Measurements from ENCODE around the gene NUDT3. TPM values are rescaled to one million over a fixed set of nuclear protein-coding genes. Genes with fewer than 3 reads are reported as not detected.

NUDT3 gene
- total and polyA plus RNA-seq, 4 donors: 3.2 to 20.2 (median 9.5) TPM

GRCh38 chr6:34229877-34230276, 162.6 kb downstream of the NUDT3 start:
- H3K9ac ChIP-seq (ENCODE audit: low read depth in 1 of 2, low read length in 2 of 2): no peak overlapping the region
- no peaks in the 10 kb centered on the region for H3K36me3 ChIP-seq (ENCODE audit: control insufficient read depth in 4 of 4, insufficient read depth in 3 of 4, low read depth in 1 of 4, low read length in 3 of 4)
- H3K4me1 ChIP-seq (ENCODE audit: control insufficient read depth in 4 of 4, insufficient read depth in 4 of 4, low read length in 3 of 4): peaks cover 0 to 5% (median 2%) of the 10 kb centered on the region in 4 donors
- WGBS: 96% methylated on average over 8 of the region's 8 CpGs
- DNase-seq (ENCODE audit: low spot score): no peak
- H3K9me3 ChIP-seq (ENCODE audit: control insufficient read depth in 4 of 4, low read length in 3 of 4): no peaks in the 10 kb centered on the region
- H3K4me3 ChIP-seq (ENCODE audit: low read depth in 1 of 3, low read length in 3 of 3): no peak overlapping the region
- H3K27me3 ChIP-seq (ENCODE audit: control insufficient read depth in 4 of 4, insufficient read depth in 4 of 4, low read length in 3 of 4): no peaks in the 10 kb centered on the region
- no peak overlapping the region for H3K27ac ChIP-seq (ENCODE audit: low read depth in 1 of 2, low read length in 2 of 2)
- TF ChIP-seq GABPA (IDR thresholded peaks at IDR 0.05 in 1 of 2, conservative IDR thresholded peaks at IDR 0.05 in 1 of 2) (no peak), TAF1 (conservative IDR thresholded peaks at IDR 0.05) (no peak), NR2F2 (IDR thresholded peaks at IDR 0.05) (no peak), RAD21 (IDR thresholded peaks at IDR 0.05) (no peak), HNF4G (IDR thresholded peaks at IDR 0.05) (no peak), YY1 (IDR thresholded peaks at IDR 0.05) (no peak), REST (IDR thresholded peaks at IDR 0.05) (no peak), FOXA1 (IDR thresholded peaks at IDR 0.05) (no peak), CTCF (IDR thresholded peaks at IDR 0.05; ENCODE audit: low read depth, low read length, missing input control) (no peak), RXRA (IDR thresholded peaks at IDR 0.05) (no peak), FOXA2 (IDR thresholded peaks at IDR 0.05) (no peak), EGR1 (IDR thresholded peaks at IDR 0.05; ENCODE audit: low read depth in 2 of 2) (no peak), MAX (IDR thresholded peaks at IDR 0.05) (no peak), JUND (IDR thresholded peaks at IDR 0.05) (no peak)

Small RNAs within 50 kb of the gene (small RNA-seq; reads per million reads assigned to genes)
- gene MIR6835: not detected

Other genes starting within 250 kb of the NUDT3 start
- gene GRM4, start 246.6 kb downstream of the NUDT3 start, total RNA-seq: not detected
- gene GRM4, start 246.6 kb downstream of the NUDT3 start, polyA plus RNA-seq: not detected
- gene HMGA1, start 155.8 kb downstream of the NUDT3 start, total RNA-seq: 100 to 1,000 TPM in 1 of 2 donors, 1 to 10 TPM in 1; 4.2 to 118 TPM
- 1 to 10 TPM; 7.9 to 9.2 TPM for gene HMGA1, start 155.8 kb downstream of the NUDT3 start, polyA plus RNA-seq
- gene SMIM29, start 143.7 kb downstream of the NUDT3 start, total RNA-seq: 1 to 10 TPM; 2.4 to 2.6 TPM
- gene SMIM29, start 143.7 kb downstream of the NUDT3 start, polyA plus RNA-seq: 10 to 100 TPM; 10.8 to 11.3 TPM
- gene RPS10, start 33.4 kb upstream of the NUDT3 start, total RNA-seq: 100 to 1,000 TPM; 744 to 970 TPM
- 100 to 1,000 TPM; 294 to 920 TPM for gene RPS10, start 33.4 kb upstream of the NUDT3 start, polyA plus RNA-seq
- gene PACSIN1, start 73.4 kb upstream of the NUDT3 start, total RNA-seq: under 1 TPM; 0.14 to 0.17 TPM
- under 1 TPM; 0.03 to 0.17 TPM for gene PACSIN1, start 73.4 kb upstream of the NUDT3 start, polyA plus RNA-seq
- under 1 TPM in 1 of 2 donors, not detected in 1; 0.09 TPM for gene SPDEF, start 163.7 kb upstream of the NUDT3 start, total RNA-seq
- gene SPDEF, start 163.7 kb upstream of the NUDT3 start, polyA plus RNA-seq: under 1 TPM in 1 of 2 donors, not detected in 1; 0.05 TPM